A549 (cell line): ENCODE data around the gene TMEM175. TPM values are rescaled to one million over a fixed set of nuclear protein-coding genes. Genes with fewer than 3 reads are reported as not detected.

Experiments
- ATAC-seq, 2 experiments: fragments of 200-7000 bp in 1 of 2; fragments of >200 bp in 1 of 2; cut with Nextera tagmentation in 1 of 2; cut with Tn5 transposase in 1 of 2; 3 replicates each; pipeline versions ENCODE4 v1.8.0 to v1.9.1; 2018 to 2020; ENCODE audit warnings: mild to moderate bottlenecking in 1 of 2, moderate library complexity in 1 of 2
- CTCF ChIA-PET: fragments of 300-600 bp; sonication (Branson Sonifier 250); formaldehyde crosslinking; extraction: SDS; loops from one replicate; lab custom pipeline; 2021; ENCODE audit warnings: antibody characterized with exemption, inconsistent platforms; lab: Yijun Ruan, JAX
- POLR2A ChIA-PET: fragments of 350-600 bp; formaldehyde crosslinking; extraction: SDS; loops from one replicate; lab custom pipeline; 2021; ENCODE audit warnings: antibody characterized with exemption, inconsistent platforms; lab: Yijun Ruan, JAX
- DNase-seq, 2 experiments: peaks; one replicate each; pipeline versions ENCODE4 v3.0.0 to v3.0.0-alpha.2; 2011 to 2016; ENCODE audit warnings: low read depth in 1 of 2, low spot score in 1 of 2
- FAIRE-seq: peaks from 2 replicates; lab custom pipeline; 2011; peaks lifted over from hg19 to GRCh38; lab: Jason Lieb, UNC
- H3K27ac ChIP-seq, 2 experiments: fragments of >200 bp; sonication (Bioruptor Twin); formaldehyde crosslinking; 3 replicates each; pipeline ENCODE4 v1.5.1; 2016 to 2017
- H3K4me1 ChIP-seq: fragments of >200 bp; sonication (Bioruptor Twin); formaldehyde crosslinking; 3 replicates; pipeline ENCODE4 v1.6.1; 2016
- H3K4me2 ChIP-seq: fragments of >200 bp; sonication (Bioruptor Twin); formaldehyde crosslinking; 3 replicates; pipeline ENCODE4 v1.6.1; 2016
- H3K4me3 ChIP-seq: fragments of >200 bp; sonication (Bioruptor Twin); formaldehyde crosslinking; 3 replicates; pipeline ENCODE4 v1.5.1; 2016
- H3K9me3 ChIP-seq: fragments of >200 bp; sonication (Bioruptor Twin); formaldehyde crosslinking; 3 replicates; pipeline ENCODE4 v1.6.1; 2016
- BHLHE40 ChIP-seq: IDR thresholded peaks from 2 replicates; pipeline ENCODE4 v1.6.1; 2012; ENCODE audit warnings: low read depth, low read length, inconsistent platforms
- CBX2 ChIP-seq: fragments of 200-600 bp; sonication (generic); IDR thresholded peaks from 2 replicates; pipeline ENCODE4 v1.6.1; 2016; ENCODE audit warnings: low read depth, mild to moderate bottlenecking, borderline replicate concordance
- EHMT2 ChIP-seq: fragments of 200-600 bp; sonication (generic); IDR thresholded peaks from 2 replicates; pipeline ENCODE4 v1.6.1; 2016; ENCODE audit warnings: antibody characterized with exemption, low read depth, mild to moderate bottlenecking, moderate library complexity
- HMGXB4 ChIP-seq: fragments of 250-450 bp; sonication (Bioruptor Pico); IDR thresholded peaks from 2 replicates; pipeline ENCODE4 v1.5.0; 2021; ENCODE audit warnings: mild to moderate bottlenecking, moderate library complexity, borderline replicate concordance
- HOXB5 ChIP-seq: fragments of 250-450 bp; sonication (Bioruptor Pico); IDR thresholded peaks from 2 replicates; pipeline ENCODE4 v1.5.0; 2020; ENCODE audit warnings: mild to moderate bottlenecking, moderate library complexity
- JUN ChIP-seq, 2 experiments: fragments of >200 bp; sonication (Bioruptor Twin); formaldehyde crosslinking; IDR thresholded peaks; 2 replicates in 1 of 2; 3 replicates in 1 of 2; pipeline ENCODE4 v1.6.1; 2016 to 2017
- KDM1A ChIP-seq: fragments of 200-600 bp; sonication (generic); IDR thresholded peaks from 2 replicates; pipeline ENCODE4 v1.6.1; 2016; ENCODE audit warnings: low read depth, mild to moderate bottlenecking
- RAD21 ChIP-seq, 2 experiments: fragments of >200 bp in 1 of 2; sonication (Bioruptor Twin) in 1 of 2; formaldehyde crosslinking in 1 of 2; IDR thresholded peaks in 1 of 2; conservative IDR thresholded peaks in 1 of 2; 2 replicates in 1 of 2; 3 replicates in 1 of 2; pipeline ENCODE4 v1.6.1; 2012 to 2018; ENCODE audit warnings: inconsistent platforms in 1 of 2
- RARB ChIP-seq: fragments of 250-450 bp; sonication (Bioruptor Pico); IDR thresholded peaks from 2 replicates; pipeline ENCODE4 v1.8.0; 2021; ENCODE audit warnings: mild to moderate bottlenecking, moderate library complexity
- USF2 ChIP-seq: fragments of 450-650 bp; IDR thresholded peaks from 2 replicates; pipeline ENCODE4 v1.6.1; 2014; ENCODE audit warnings: antibody characterized with exemption
- ZFP36 ChIP-seq: fragments of 450-650 bp; IDR thresholded peaks from 2 replicates; pipeline ENCODE4 v1.6.1; 2014; ENCODE audit warnings: borderline replicate concordance; ENCODE audit not compliant: partially characterized antibody
- ZSCAN20 ChIP-seq: fragments of 250-450 bp; sonication (Bioruptor Pico); IDR thresholded peaks from 2 replicates; pipeline ENCODE4 v1.8.0; 2022; ENCODE audit warnings: mild to moderate bottlenecking, moderate library complexity
- WGBS: methylation state at CpG from one replicate; pipeline ENCODE4 v1.1.6; 2017; ENCODE audit errors: missing lambda C conversion rate; 5-methylcytosine and 5-hydroxymethylcytosine counted together
- polyA plus RNA-seq, 4 experiments: library from polyadenylated mRNA; depleted of rRNA in 3 of 4; stranded (reverse); fragments of >200 nt; fragmentation: RNase III in 1 of 4; extraction: RNeasy Plus Mini Kit Qiagen cat#74134 plus additional on column Dnase treatment in 1 of 4; gene quantifications; 2 replicates in 3 of 4; 3 replicates in 1 of 4; pipeline ENCODE4 v1.2.3, GENCODE V29; 2011 to 2017
- TF ChIP-seq, protein P1 (sequence below): fragments of >200 bp; sonication (Bioruptor Twin); formaldehyde crosslinking; IDR thresholded peaks from 3 replicates; pipeline ENCODE4 v1.5.1; 2016
- TF ChIP-seq, protein P2 (sequence below): IDR thresholded peaks from 2 replicates; pipeline ENCODE4 v1.6.1; 2012

Gene TMEM175
- polyA plus RNA-seq, 2 of the 4 experiments (the other 2 are of a cell fraction) = 15.7 to 19.4 TPM

DNA sequence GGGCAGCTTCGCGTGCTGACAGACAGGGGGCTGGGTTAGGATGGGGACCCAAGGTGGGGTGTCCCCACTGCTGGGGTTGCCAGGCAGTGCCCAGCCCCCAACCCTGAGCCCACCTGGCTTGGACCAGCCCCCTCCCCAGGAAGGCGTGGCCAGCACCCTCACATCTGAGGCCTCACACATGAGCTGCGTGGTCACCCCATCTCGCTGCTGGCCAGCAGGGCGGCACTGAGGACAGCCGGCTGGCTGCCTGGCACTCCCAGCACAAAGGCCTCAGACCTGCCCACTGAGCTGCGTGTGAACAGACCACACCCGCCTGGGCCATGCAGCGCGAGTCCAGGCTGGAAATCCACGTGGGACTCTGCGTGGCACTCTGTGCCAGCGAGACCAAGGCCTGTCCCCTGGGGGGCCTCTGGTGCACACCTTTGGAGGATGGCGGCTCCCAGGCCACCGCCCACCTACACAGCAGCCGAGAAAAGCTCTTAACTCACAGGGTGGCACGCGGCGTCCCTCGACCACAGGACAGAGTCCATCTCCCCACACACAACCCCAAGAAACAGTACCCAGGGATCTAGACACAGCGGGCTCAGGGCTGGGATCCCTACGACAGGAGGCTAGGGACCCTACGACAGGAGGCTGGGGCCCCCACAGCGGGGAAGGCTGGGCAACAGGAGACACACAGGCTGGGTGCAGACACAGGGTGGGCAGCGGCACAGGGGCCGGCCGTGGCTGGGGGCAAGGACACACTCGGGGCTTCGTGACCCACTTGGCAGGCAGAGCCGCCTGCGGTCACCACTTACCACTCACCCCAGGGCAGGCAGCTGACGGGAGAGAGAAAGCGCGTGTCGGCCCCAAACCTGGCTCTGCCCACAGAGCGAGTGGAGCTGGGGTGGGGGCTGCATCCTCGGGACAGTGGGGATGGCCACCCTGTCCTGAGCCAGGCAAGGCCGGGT is 31.3 kb downstream of the TMEM175 start:
- no peak for ATAC-seq
- TF ChIP-seq USF2 (no peak), ZFP36 (no peak), HMGXB4 (CRISPR knock-in tag) (no peak), ZSCAN20 (CRISPR knock-in tag) (no peak), JUN (IDR thresholded peaks at IDR 0.05) (no peak), RARB (CRISPR knock-in tag) (no peak), KDM1A (no peak), CBX2 (no peak)
- TF ChIP-seq, protein P1, sequence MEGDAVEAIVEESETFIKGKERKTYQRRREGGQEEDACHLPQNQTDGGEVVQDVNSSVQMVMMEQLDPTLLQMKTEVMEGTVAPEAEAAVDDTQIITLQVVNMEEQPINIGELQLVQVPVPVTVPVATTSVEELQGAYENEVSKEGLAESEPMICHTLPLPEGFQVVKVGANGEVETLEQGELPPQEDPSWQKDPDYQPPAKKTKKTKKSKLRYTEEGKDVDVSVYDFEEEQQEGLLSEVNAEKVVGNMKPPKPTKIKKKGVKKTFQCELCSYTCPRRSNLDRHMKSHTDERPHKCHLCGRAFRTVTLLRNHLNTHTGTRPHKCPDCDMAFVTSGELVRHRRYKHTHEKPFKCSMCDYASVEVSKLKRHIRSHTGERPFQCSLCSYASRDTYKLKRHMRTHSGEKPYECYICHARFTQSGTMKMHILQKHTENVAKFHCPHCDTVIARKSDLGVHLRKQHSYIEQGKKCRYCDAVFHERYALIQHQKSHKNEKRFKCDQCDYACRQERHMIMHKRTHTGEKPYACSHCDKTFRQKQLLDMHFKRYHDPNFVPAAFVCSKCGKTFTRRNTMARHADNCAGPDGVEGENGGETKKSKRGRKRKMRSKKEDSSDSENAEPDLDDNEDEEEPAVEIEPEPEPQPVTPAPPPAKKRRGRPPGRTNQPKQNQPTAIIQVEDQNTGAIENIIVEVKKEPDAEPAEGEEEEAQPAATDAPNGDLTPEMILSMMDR = no peak
- TF ChIP-seq, protein P2, sequence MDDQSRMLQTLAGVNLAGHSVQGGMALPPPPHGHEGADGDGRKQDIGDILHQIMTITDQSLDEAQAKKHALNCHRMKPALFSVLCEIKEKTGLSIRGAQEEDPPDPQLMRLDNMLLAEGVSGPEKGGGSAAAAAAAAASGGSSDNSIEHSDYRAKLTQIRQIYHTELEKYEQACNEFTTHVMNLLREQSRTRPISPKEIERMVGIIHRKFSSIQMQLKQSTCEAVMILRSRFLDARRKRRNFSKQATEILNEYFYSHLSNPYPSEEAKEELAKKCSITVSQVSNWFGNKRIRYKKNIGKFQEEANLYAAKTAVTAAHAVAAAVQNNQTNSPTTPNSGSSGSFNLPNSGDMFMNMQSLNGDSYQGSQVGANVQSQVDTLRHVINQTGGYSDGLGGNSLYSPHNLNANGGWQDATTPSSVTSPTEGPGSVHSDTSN = no peak

DNA sequence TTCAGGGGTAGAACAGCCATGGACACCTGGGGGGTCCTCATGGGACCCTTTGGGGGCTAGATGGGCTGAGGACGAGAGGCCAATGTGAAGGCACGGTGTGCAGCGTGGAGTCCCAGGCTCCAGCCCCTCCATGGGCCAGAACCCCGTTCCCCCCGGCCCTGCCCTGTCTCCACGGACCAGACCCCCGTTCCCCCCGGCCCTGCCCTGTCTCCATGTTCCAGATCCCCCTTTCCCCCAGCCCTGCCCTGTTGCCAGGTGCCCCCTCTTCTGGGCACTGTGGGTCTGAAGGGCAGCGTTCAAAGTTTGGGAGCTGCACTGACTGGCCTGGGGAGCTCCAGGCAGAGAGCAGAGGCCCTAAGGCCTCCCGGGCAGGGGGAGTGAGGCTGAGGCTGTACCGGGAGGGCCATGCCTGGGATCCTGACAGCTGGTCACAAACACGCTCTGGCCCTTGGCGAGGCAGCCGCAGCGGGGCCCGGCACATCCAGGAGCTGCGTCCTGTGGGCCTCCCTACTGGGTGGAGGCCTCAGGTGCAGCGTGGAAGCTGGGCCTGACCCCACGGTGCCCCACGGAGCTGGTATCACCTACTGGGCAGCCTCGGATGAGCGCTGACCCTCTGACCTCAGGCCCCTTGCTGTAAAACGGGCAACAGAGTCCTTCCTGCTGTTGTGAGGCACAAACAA is 32.2 kb downstream of the TMEM175 start:
- WGBS = 90% methylated on average over 5 of the region's 23 CpGs
- FAIRE-seq (no peak), ATAC-seq (no peak)
- Histone ChIP-seq H3K4me3 (no peak overlapping the region), H3K4me1 (no peaks in the 10 kb centered on the region), H3K4me2 (no peak overlapping the region), H3K9me3 (no peaks in the 10 kb centered on the region)
- CTCF ChIA-PET = interaction anchor here (0.9 to 1.7 kb wide), 2 partner anchors 21 to 303 kb away, joined by 3 to 4 read pairs; no protein-coding TSS in a partner anchor
- POLR2A ChIA-PET = no interaction called here
- no peak for TF ChIP-seq HOXB5 (CRISPR knock-in tag)
- TF ChIP-seq ZSCAN20 (CRISPR knock-in tag) = no peak
- TF ChIP-seq BHLHE40 = no peak
- TF ChIP-seq EHMT2 = no peak
- TF ChIP-seq RAD21 (conservative IDR thresholded peaks at IDR 0.05 in 1 of 2, IDR thresholded peaks at IDR 0.05 in 1 of 2) = no peak
- TF ChIP-seq, all 56 proteins: peak for 0
- DNase-seq = no peak
- no peak overlapping the region for H3K27ac ChIP-seq

More for the DNA sequence above, 31.3 kb downstream of the TMEM175 start:
- CTCF ChIA-PET = interaction anchor here (0.6 to 1.7 kb wide), 3 partner anchors 20 to 304 kb away, joined by 3 to 4 read pairs (median 3); no protein-coding TSS in a partner anchor
- WGBS = 91% methylated on average over 18 of the region's 39 CpGs
- no peaks in the 10 kb centered on the region for H3K9me3 ChIP-seq
- H3K4me1 ChIP-seq = no peaks in the 10 kb centered on the region
- DNase-seq (no peak), FAIRE-seq (no peak)
- POLR2A ChIA-PET = no interaction called here
- H3K4me3 ChIP-seq = no peak overlapping the region
- H3K27ac ChIP-seq = no peak overlapping the region
- no peak overlapping the region for H3K4me2 ChIP-seq
